Esophagus muscularis mucosa (tissue), 4 donors: ENCODE data around the gene ADH1C. TPM values are rescaled to one million over a fixed set of nuclear protein-coding genes. Genes with fewer than 3 reads are reported as not detected.
"Not testable (repeated sequence)": the region's sequence is repeated elsewhere in the genome, so short reads cannot be mapped to it uniquely, and the experiment has no call there.

Experiments
- DNase-seq: peaks from one replicate; pipeline ENCODE4 v3.0.0-alpha.2; 2017; ENCODE audit errors: extremely low spot score
- H3K27ac ChIP-seq, 4 donors: fragments of 200-600 bp; sonication (generic); replicated peaks in 1 of 4; 1 replicate in 3 of 4; 2 replicates in 1 of 4; pipeline ENCODE4 v1.5.1; 2016 to 2019; ENCODE audit warnings: mild to moderate bottlenecking in 1 of 4
- H3K27me3 ChIP-seq, 4 donors: fragments of 200-600 bp; sonication (generic); one replicate each; pipeline versions ENCODE4 v1.5.1 to v1.6.0; 2016 to 2019
- H3K36me3 ChIP-seq, 4 donors: fragments of 200-600 bp; sonication (generic); one replicate each; pipeline ENCODE4 v1.5.1; 2016 to 2019
- H3K4me1 ChIP-seq, 4 donors: fragments of 200-600 bp; sonication (generic); one replicate each; pipeline ENCODE4 v1.5.1; 2016 to 2019
- H3K4me3 ChIP-seq, 4 donors: fragments of 200-600 bp; sonication (generic); 1 replicate in 2 of 4; 2 replicates in 2 of 4; pipeline ENCODE4 v1.5.1; 2016 to 2019; ENCODE audit warnings: mild to moderate bottlenecking in 4 of 4, moderate library complexity in 1 of 4
- H3K9me3 ChIP-seq, 4 donors: fragments of 200-600 bp; sonication (generic); 1 replicate in 3 of 4; 2 replicates in 1 of 4; pipeline ENCODE4 v1.5.1; 2016 to 2019
- CTCF ChIP-seq, 3 experiments: fragments of 200-600 bp in 2 of 3; fragments of 450-650 bp in 1 of 3; sonication (generic) in 2 of 3; IDR thresholded peaks; one replicate each; pipeline ENCODE4 v1.5.1; 2017 to 2019; ENCODE audit warnings: antibody characterized with exemption in 3 of 3, mild to moderate bottlenecking in 2 of 3, moderate library complexity in 1 of 3
- EP300 ChIP-seq: sonication (generic); formaldehyde crosslinking; IDR thresholded peaks from one replicate; pipeline ENCODE4 v1.6.1; 2017; ENCODE audit warnings: antibody characterized with exemption
- POLR2A ChIP-seq: fragments of 450-650 bp; IDR thresholded peaks from one replicate; pipeline ENCODE4 v1.6.1; 2017; ENCODE audit warnings: antibody characterized with exemption, moderate library complexity, mild to moderate bottlenecking, low read depth
- POLR2AphosphoS5 ChIP-seq, 2 donors: sonication (generic); formaldehyde crosslinking; IDR thresholded peaks; one replicate each; pipeline ENCODE4 v1.6.1; 2017; ENCODE audit warnings: antibody characterized with exemption in 2 of 2
- WGBS: methylation state at CpG from one replicate; pipeline ENCODE4 v1.1.5; 2018; 5-methylcytosine and 5-hydroxymethylcytosine counted together
- intact Hi-C: fragments of 100-400 bp; cut with DNase I; formaldehyde crosslinking; loops from one replicate; pipeline ENCODE4 v1.15.1; 2023
- total RNA-seq, 4 donors: library from RNA; depleted of rRNA; stranded (reverse); fragments of >200 nt; gene quantifications; one replicate each; pipeline versions ENCODE4 v1.1.0 to v1.2.1, GENCODE V29; 2016

ADH1C gene
- total RNA-seq, 4 donors from 2014 or later, result 4.0 to 6.1 (median 4.9) TPM

- no peaks in the 10 kb centered on the region for H3K36me3 ChIP-seq
- H3K4me1 ChIP-seq, result peaks cover 0 to 31% (median 13%) of the 10 kb centered on the region in 4 donors
- no peaks in the 10 kb centered on the region for H3K9me3 ChIP-seq
- intact Hi-C loops, result no loop called here
- WGBS, result 88% methylated on average over 8 of the region's 27 CpGs
- no peaks in the 10 kb centered on the region for H3K27me3 ChIP-seq
- no peak overlapping the region for H3K27ac ChIP-seq
- no peak for DNase-seq
- H3K4me3 ChIP-seq, result no peak overlapping the region
- TF ChIP-seq EP300, result no peak
- no peak for TF ChIP-seq POLR2A
- TF ChIP-seq POLR2AphosphoS5 (IDR thresholded peaks at IDR 0.05), result no peak
- TF ChIP-seq CTCF (IDR thresholded peaks at IDR 0.05), result no peak
Observed at GRCh38 chr4:99359480-99360204, 7.1 kb upstream of the ADH1C start.

- Histone ChIP-seq H3K4me3 (no peak overlapping the region), H3K27ac (no peak overlapping the region), H3K9me3 (no peaks in the 10 kb centered on the region), H3K27me3 (no peaks in the 10 kb centered on the region), H3K36me3 (no peaks in the 10 kb centered on the region), H3K4me1 (peaks cover 0 to 30% (median 11%) of the 10 kb centered on the region in 4 donors)
- DNase-seq, result no peak
- no peak for TF ChIP-seq EP300
- no peak for TF ChIP-seq CTCF (IDR thresholded peaks at IDR 0.05)
- no peak for TF ChIP-seq POLR2AphosphoS5 (IDR thresholded peaks at IDR 0.05)
- no peak for TF ChIP-seq POLR2A
- 51% methylated on average over 2 of the region's 2 CpGs for WGBS
- intact Hi-C loops, result no loop called here
Observed at GRCh38 chr4:99357948-99358347, 5.4 kb upstream of the ADH1C start.

- no peak for TF ChIP-seq POLR2AphosphoS5 (IDR thresholded peaks at IDR 0.05)
- TF ChIP-seq POLR2A, result no peak
- no peak for TF ChIP-seq EP300
- TF ChIP-seq CTCF (IDR thresholded peaks at IDR 0.05), result no peak
- Histone ChIP-seq H3K27me3 (no peaks in the 10 kb centered on the region), H3K36me3 (no peaks in the 10 kb centered on the region), H3K4me1 (peaks cover 0 to 27% (median 3%) of the 10 kb centered on the region in 4 donors), H3K4me3 (no peak overlapping the region), H3K27ac (no peak overlapping the region), H3K9me3 (no peaks in the 10 kb centered on the region)
- intact Hi-C loops, result no loop called here
- no peak for DNase-seq
- WGBS, result 79% methylated on average over 1 of the region's 1 CpG
Observed at GRCh38 chr4:99356992-99357391, 4.4 kb upstream of the ADH1C start.

- H3K27ac ChIP-seq, DNase-seq, intact Hi-C loops, H3K27me3 ChIP-seq, H3K36me3 ChIP-seq, H3K4me3 ChIP-seq, H3K9me3 ChIP-seq: not testable (repeated sequence)
- 76% methylated on average over 10 of the region's 10 CpGs for WGBS
- peaks cover 0 to 22% (median 2%) of the 10 kb centered on the region in 4 donors for H3K4me1 ChIP-seq
Observed at GRCh38 chr4:99356149-99356548, 3.6 kb upstream of the ADH1C start.

- WGBS, result 91% methylated on average over 2 of the region's 2 CpGs
- no peak overlapping the region for H3K4me3 ChIP-seq
Observed at GRCh38 chr4:99351487-99351886, 1.1 kb downstream of the ADH1C start.

GRCh38 chr4:99349338-99349737 is 3.2 kb downstream of the ADH1C start:
- H3K4me3 ChIP-seq, result no peak overlapping the region
- no peaks in the 10 kb centered on the region for H3K36me3 ChIP-seq
- H3K27ac ChIP-seq, result no peak overlapping the region
- no peak for DNase-seq
- no peak for TF ChIP-seq POLR2A
- no peak for TF ChIP-seq EP300
- no peak for TF ChIP-seq CTCF (IDR thresholded peaks at IDR 0.05)
- TF ChIP-seq POLR2AphosphoS5 (IDR thresholded peaks at IDR 0.05), result no peak
- H3K27me3 ChIP-seq, result no peaks in the 10 kb centered on the region
- intact Hi-C loops, result no loop called here
- no peaks in the 10 kb centered on the region for H3K9me3 ChIP-seq
- peaks cover 0 to 11% (median 2%) of the 10 kb centered on the region in 4 donors for H3K4me1 ChIP-seq

More at GRCh38 chr4:99351487-99351886, 1.1 kb downstream of the ADH1C start:
- H3K9me3 ChIP-seq, result no peaks in the 10 kb centered on the region
- H3K27ac ChIP-seq, result no peak overlapping the region
- no peaks in the 10 kb centered on the region for H3K36me3 ChIP-seq
- intact Hi-C loops, result no loop called here
- no peak for TF ChIP-seq EP300
- no peaks in the 10 kb centered on the region for H3K27me3 ChIP-seq
- no peak for DNase-seq
- peaks cover 0 to 11% (median 2%) of the 10 kb centered on the region in 4 donors for H3K4me1 ChIP-seq

GRCh38 chr4:99342624-99343023 is 9.9 kb downstream of the ADH1C start:
- H3K27me3 ChIP-seq, DNase-seq, H3K4me1 ChIP-seq, H3K4me3 ChIP-seq, H3K9me3 ChIP-seq, H3K27ac ChIP-seq, intact Hi-C loops, H3K36me3 ChIP-seq: not testable (repeated sequence)
- WGBS, result 88% methylated on average over 7 of the region's 7 CpGs
